ENCODE results near the gene KCNK7. TPM values are rescaled to one million over a fixed set of nuclear protein-coding genes. Genes with fewer than 3 reads are reported as not detected.

The KCNK7 gene
- polyA plus RNA-seq, 4 donors, result 0.12 to 0.61 (median 0.26) TPM; not detected in 1

Other genes with a start within 250 kb of the KCNK7 start
- gene TIGD3, start 241.0 kb downstream of the KCNK7 start, polyA plus RNA-seq (ENCODE audit: insufficient read length in 4 of 4), result under 1 TPM; 0.63 to 0.80 (median 0.69) TPM
- 1 to 10 TPM; 5.4 to 7.2 (median 6.0) TPM for gene SLC25A45, start 213.2 kb downstream of the KCNK7 start, polyA plus RNA-seq (ENCODE audit: insufficient read length in 4 of 4)
- 10 to 100 TPM; 17.4 to 25.0 (median 18.7) TPM for gene FRMD8, start 209.2 kb downstream of the KCNK7 start, polyA plus RNA-seq (ENCODE audit: insufficient read length in 4 of 4)
- gene NEAT1, start 173.0 kb downstream of the KCNK7 start, polyA plus RNA-seq (ENCODE audit: insufficient read length in 4 of 4), result 100 to 1,000 TPM; 141 to 286 (median 189) TPM
- 100 to 1,000 TPM; 386 to 707 (median 624) TPM for gene MALAT1, start 96.8 kb downstream of the KCNK7 start, polyA plus RNA-seq (ENCODE audit: insufficient read length in 4 of 4)
- gene SCYL1, start 70.7 kb downstream of the KCNK7 start, polyA plus RNA-seq (ENCODE audit: insufficient read length in 4 of 4), result 10 to 100 TPM; 59.9 to 79.9 (median 65.2) TPM
- 100 to 1,000 TPM in 3 of 4 donors, 10 to 100 TPM in 1; 96.6 to 137 (median 122) TPM for gene LTBP3, start 37.4 kb downstream of the KCNK7 start, polyA plus RNA-seq (ENCODE audit: insufficient read length in 4 of 4)
- gene ZNRD2, start 25.3 kb downstream of the KCNK7 start, polyA plus RNA-seq (ENCODE audit: insufficient read length in 4 of 4), result 10 to 100 TPM; 53.3 to 69.1 (median 55.6) TPM
- gene FAM89B, start 23.3 kb downstream of the KCNK7 start, polyA plus RNA-seq (ENCODE audit: insufficient read length in 4 of 4), result 10 to 100 TPM; 20.6 to 31.9 (median 25.2) TPM
- gene EHBP1L1, start 19.7 kb downstream of the KCNK7 start, polyA plus RNA-seq (ENCODE audit: insufficient read length in 4 of 4), result 10 to 100 TPM; 11.5 to 14.2 (median 12.8) TPM
- gene MAP3K11, start 18.4 kb upstream of the KCNK7 start, polyA plus RNA-seq (ENCODE audit: insufficient read length in 4 of 4), result 10 to 100 TPM; 38.0 to 51.8 (median 41.0) TPM
- 10 to 100 TPM; 24.5 to 38.7 (median 26.3) TPM for gene PCNX3, start 20.0 kb upstream of the KCNK7 start, polyA plus RNA-seq (ENCODE audit: insufficient read length in 4 of 4)
- gene SIPA1, start 42.3 kb upstream of the KCNK7 start, polyA plus RNA-seq (ENCODE audit: insufficient read length in 4 of 4), result 10 to 100 TPM; 26.9 to 40.3 (median 30.2) TPM
- 10 to 100 TPM; 50.3 to 59.1 (median 54.5) TPM for gene RELA, start 67.1 kb upstream of the KCNK7 start, polyA plus RNA-seq (ENCODE audit: insufficient read length in 4 of 4)
- 10 to 100 TPM; 68.9 to 74.1 (median 71.6) TPM for gene KAT5, start 116.5 kb upstream of the KCNK7 start, polyA plus RNA-seq (ENCODE audit: insufficient read length in 4 of 4)
- gene RNASEH2C, start 125.0 kb upstream of the KCNK7 start, polyA plus RNA-seq (ENCODE audit: insufficient read length in 4 of 4), result 10 to 100 TPM; 34.0 to 52.9 (median 40.1) TPM
- gene AP5B1, start 185.2 kb upstream of the KCNK7 start, polyA plus RNA-seq (ENCODE audit: insufficient read length in 4 of 4), result 1 to 10 TPM; 6.0 to 9.5 (median 6.4) TPM
- 10 to 100 TPM; 11.1 to 13.7 (median 12.2) TPM for gene OVOL1, start 191.3 kb upstream of the KCNK7 start, polyA plus RNA-seq (ENCODE audit: insufficient read length in 4 of 4)
- gene SNX32, start 238.2 kb upstream of the KCNK7 start, polyA plus RNA-seq (ENCODE audit: insufficient read length in 4 of 4), result 1 to 10 TPM; 1.4 to 3.5 (median 2.6) TPM